Measurements from ENCODE around the gene KLHL8.
A peak's percentile ranks its signal among the peaks of the same experiment; 100 is the strongest.
"Not testable (repeated sequence)": the region's sequence is repeated elsewhere in the genome, so short reads cannot be mapped to it uniquely, and the experiment has no call there.

The KLHL8 gene

DNA sequence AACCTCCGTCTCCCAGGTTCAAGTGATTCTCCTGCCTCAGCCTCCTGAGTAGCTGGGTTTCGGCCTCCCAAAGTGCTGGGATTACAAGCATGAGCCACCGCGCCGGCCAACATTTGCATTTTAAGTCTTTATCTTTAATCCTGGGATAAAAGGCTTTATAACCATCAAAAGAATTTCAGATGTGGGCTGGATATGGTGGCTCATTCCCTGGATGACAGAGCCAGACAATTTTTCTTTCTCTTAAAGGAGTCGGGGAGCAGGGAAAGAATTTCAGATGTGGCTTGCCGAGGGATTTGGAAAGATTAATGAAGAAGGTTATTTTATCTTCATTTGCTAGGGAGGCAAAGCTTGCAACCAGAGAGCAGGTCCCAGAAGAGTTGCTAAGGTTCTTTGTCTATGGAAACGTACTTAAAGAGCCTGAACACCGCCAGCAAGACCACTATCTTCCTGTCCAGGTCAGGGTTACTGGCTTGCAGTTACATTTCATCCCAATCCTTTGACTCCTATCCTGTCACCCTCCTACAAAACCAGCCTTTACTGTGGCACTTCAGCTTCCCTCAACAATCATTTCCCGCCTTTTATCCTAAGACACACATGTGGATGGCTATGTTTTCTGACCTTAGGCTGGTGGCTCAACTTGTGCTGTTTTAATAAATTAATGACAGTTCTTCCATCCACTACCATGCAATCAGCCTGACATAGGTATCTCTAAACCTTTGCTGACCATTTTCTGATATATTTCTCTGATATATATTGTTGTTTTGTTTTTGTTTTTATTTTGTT is 3.9 kb upstream of the KLHL8 start:
- H3K9ac ChIP-seq, result no peak overlapping the region
- peaks cover 2% of the 10 kb centered on the region; the same call in 1 of the 2 replicates for H3K79me2 ChIP-seq (ENCODE audit: insufficient read depth, low read depth)
- no peak overlapping the region for H3K27ac ChIP-seq
- no peak overlapping the region for H2AFZ ChIP-seq (ENCODE audit: low read depth)
- no peaks in the 10 kb centered on the region for H3K36me3 ChIP-seq (ENCODE audit: insufficient read depth)
- TF ChIP-seq, protein P1, sequence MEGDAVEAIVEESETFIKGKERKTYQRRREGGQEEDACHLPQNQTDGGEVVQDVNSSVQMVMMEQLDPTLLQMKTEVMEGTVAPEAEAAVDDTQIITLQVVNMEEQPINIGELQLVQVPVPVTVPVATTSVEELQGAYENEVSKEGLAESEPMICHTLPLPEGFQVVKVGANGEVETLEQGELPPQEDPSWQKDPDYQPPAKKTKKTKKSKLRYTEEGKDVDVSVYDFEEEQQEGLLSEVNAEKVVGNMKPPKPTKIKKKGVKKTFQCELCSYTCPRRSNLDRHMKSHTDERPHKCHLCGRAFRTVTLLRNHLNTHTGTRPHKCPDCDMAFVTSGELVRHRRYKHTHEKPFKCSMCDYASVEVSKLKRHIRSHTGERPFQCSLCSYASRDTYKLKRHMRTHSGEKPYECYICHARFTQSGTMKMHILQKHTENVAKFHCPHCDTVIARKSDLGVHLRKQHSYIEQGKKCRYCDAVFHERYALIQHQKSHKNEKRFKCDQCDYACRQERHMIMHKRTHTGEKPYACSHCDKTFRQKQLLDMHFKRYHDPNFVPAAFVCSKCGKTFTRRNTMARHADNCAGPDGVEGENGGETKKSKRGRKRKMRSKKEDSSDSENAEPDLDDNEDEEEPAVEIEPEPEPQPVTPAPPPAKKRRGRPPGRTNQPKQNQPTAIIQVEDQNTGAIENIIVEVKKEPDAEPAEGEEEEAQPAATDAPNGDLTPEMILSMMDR (conservative IDR thresholded peaks at IDR 0.05; ENCODE audit: low read depth, low read length), result no peak
- H4K20me1 ChIP-seq (ENCODE audit: insufficient read depth), result no peaks in the 10 kb centered on the region
- no peak overlapping the region for H3K4me2 ChIP-seq
- peaks cover 8% of the 10 kb centered on the region for H3K4me1 ChIP-seq (ENCODE audit: low read depth, poor library complexity, severe bottlenecking)
- H3K4me3 ChIP-seq (IDR thresholded peaks at IDR 0.05; ENCODE audit: insufficient read depth, low read depth, low read length), result no peak overlapping the region
- no peaks in the 10 kb centered on the region for H3K27me3 ChIP-seq (ENCODE audit: insufficient read depth, low read depth)

DNA sequence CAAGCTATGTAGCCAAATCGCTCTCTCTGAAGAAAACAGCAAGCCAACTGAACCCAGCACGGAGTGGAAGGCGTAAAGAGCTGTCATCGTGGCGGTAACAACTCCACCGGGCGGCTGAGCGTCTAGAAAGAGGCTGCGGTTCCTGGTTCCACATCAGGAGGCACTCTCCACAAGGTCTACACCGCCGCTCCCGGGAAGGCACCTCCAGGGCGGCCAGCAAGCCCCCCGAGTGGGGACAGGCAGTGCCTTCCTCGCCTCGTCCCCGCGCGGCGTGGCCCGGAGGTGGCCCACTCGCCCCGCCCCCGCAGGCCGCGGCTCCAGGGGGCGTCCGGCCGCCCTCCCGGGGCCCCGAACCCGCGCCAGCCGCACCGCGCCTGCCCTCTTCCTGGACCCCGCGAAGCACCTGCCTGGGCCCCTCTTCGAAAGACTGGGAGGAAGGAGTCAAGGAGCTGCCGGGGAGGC is 755 bp downstream of the KLHL8 start:
- no peak overlapping the region for H3K4me3 ChIP-seq (IDR thresholded peaks at IDR 0.05; ENCODE audit: insufficient read depth, low read depth, low read length)
- H3K9ac ChIP-seq, result peak overlapping the region; percentile 90
- peaks cover 20% of the 10 kb centered on the region for H3K4me1 ChIP-seq (ENCODE audit: low read depth, poor library complexity, severe bottlenecking)
- H3K27ac ChIP-seq, result peak overlapping the region; percentile 83
- H3K79me2 ChIP-seq (ENCODE audit: insufficient read depth, low read depth), result peaks cover 46% of the 10 kb centered on the region
- H3K4me2 ChIP-seq, result peak overlapping the region; percentile 56
- no peaks in the 10 kb centered on the region for H4K20me1 ChIP-seq (ENCODE audit: insufficient read depth)
- TF ChIP-seq, protein P1 (conservative IDR thresholded peaks at IDR 0.05; ENCODE audit: low read depth, low read length), result no peak
- peak overlapping the region; percentile 96 for H2AFZ ChIP-seq (ENCODE audit: low read depth)
- H3K27me3 ChIP-seq (ENCODE audit: insufficient read depth, low read depth), result no peaks in the 10 kb centered on the region
- no peaks in the 10 kb centered on the region for H3K36me3 ChIP-seq (ENCODE audit: insufficient read depth)

DNA sequence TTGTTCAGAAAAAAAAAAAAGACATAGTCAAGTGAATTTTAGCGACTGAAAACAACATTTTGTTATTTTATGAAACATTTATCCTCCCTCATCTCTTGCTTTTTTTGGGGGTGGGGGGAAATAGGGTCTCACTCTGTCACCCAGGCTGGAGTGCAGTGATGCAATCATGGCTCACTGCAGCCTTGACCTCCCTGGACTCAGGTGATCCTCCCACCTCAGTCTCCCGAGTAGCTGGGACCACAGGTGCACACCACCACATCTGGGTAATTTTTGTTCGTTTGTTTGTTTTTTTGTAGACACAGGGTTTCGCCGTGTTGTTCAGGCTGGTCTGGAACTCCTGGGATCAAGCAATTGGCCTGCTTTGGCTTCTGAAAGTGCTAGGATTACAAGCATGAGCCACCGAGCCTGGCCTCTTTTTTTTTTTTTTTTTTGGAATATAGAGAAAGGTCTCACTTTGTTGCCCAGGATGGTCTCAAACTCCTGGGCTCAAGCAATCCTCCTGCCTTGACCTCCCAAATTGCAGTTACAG is 3.1 kb downstream of the KLHL8 start:
- H3K9ac ChIP-seq; H4K20me1 ChIP-seq (ENCODE audit: insufficient read depth); H3K27ac ChIP-seq; H3K27me3 ChIP-seq (ENCODE audit: insufficient read depth, low read depth); H3K4me3 ChIP-seq (IDR thresholded peaks at IDR 0.05; ENCODE audit: insufficient read depth, low read depth, low read length); H3K36me3 ChIP-seq (ENCODE audit: insufficient read depth); H2AFZ ChIP-seq (ENCODE audit: low read depth); H3K4me2 ChIP-seq: not testable (repeated sequence)
- Histone ChIP-seq H3K79me2 (ENCODE audit: insufficient read depth, low read depth) (peaks cover 54% of the 10 kb centered on the region), H3K4me1 (ENCODE audit: low read depth, poor library complexity, severe bottlenecking) (peaks cover 20% of the 10 kb centered on the region)

DNA sequence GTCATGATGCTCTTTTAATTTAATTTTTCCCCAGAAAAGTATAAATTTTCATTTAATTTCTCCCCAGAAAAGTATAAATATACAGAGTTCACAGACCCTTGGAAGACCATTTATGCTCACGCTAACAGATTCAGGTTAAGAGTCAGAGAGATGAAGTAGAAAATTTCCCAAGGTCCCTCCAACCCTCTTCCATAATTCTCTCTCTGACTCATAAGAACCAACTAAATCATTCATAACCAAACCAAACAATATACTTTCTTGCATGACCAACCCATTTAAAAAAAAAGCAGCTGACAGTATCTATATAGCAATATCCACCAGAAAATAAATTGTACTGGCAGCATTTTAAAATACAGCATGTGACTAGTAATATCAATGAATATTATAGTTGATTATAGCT is 3.9 kb downstream of the KLHL8 start:
- TF ChIP-seq, protein P1 (conservative IDR thresholded peaks at IDR 0.05; ENCODE audit: low read depth, low read length), result no peak
- Histone ChIP-seq H3K27me3 (ENCODE audit: insufficient read depth, low read depth) (no peaks in the 10 kb centered on the region), H3K79me2 (ENCODE audit: insufficient read depth, low read depth) (peaks cover 57% of the 10 kb centered on the region), H2AFZ (ENCODE audit: low read depth) (no peak overlapping the region), H3K4me3 (IDR thresholded peaks at IDR 0.05; ENCODE audit: insufficient read depth, low read depth, low read length) (no peak overlapping the region), H4K20me1 (ENCODE audit: insufficient read depth) (no peaks in the 10 kb centered on the region), H3K4me2 (no peak overlapping the region), H3K4me1 (ENCODE audit: low read depth, poor library complexity, severe bottlenecking) (peaks cover 20% of the 10 kb centered on the region), H3K9ac (no peak overlapping the region), H3K27ac (no peak overlapping the region), H3K36me3 (ENCODE audit: insufficient read depth) (no peaks in the 10 kb centered on the region)

All from KMS-11 (cell line).